Activated CD4-positive, CD25-positive, alpha-beta regulatory T cell treated with anti-CD3 and anti-CD28 coated beads, Interleukin-2, amount 50 U/mL, for 72 hours (primary cell): ENCODE measurements around the gene RNF212B.
"Not testable (repeated sequence)": the region's sequence is repeated elsewhere in the genome, so short reads cannot be mapped to it uniquely, and the experiment has no call there.

Experiments used
- DNase-seq: peaks from one replicate; pipeline ENCODE4 v3.0.0; 2021

RNF212B gene, protein sequence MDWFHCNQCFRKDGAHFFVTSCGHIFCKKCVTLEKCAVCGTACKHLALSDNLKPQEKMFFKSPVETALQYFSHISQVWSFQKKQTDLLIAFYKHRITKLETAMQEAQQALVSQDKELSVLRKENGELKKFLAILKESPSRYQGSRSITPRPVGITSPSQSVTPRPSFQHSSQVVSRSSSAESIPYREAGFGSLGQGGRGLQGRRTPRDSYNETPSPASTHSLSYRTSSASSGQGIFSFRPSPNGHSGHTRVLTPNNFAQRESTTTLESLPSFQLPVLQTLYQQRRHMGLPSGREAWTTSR

DNA sequence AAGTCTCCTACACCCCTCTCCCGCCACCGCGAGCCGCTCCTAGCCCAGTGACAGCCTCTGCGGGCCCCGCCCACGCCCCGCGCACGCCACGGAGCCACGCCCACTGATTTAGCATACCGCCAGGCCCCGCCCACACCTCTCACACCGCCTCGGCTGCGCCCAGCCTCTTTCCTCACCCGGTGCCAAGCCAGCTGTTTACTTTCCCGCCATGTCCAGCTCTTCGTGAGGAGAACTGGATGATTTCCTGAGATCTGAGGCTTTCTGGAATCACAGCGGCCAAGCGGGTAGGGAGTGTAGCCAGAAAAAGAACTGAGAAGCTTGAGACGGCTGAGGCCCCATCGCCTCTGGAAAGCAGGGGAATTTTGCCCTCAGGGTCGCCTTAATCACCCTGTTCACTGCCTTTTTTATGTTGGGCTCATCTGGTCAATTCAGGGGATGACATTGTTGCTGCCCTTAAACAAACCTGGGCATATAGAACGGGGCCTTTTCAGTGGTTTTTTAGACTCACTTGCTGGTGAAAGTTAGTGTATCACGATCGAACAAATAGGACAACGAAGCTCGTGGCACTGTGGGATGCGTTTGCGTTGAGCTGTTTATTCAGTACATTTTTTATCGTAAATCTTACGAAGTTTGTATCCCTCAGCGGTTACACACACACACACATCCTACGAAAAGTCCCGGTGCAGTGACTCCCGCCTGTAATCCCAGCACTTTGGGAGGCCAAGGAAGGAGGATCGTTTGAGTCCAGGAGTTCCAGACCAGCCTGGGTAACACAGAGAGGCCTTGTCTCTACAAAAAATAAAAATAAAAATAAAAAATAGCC, at the start of gene RNF212B:
Gene RNF212B, plus strand, starts transcription at position 165 of the 823 bp plus-strand sequence. CDS start 2,410 bp downstream, outside the sequence.
- DNase-seq, result peak; percentile 87

DNA sequence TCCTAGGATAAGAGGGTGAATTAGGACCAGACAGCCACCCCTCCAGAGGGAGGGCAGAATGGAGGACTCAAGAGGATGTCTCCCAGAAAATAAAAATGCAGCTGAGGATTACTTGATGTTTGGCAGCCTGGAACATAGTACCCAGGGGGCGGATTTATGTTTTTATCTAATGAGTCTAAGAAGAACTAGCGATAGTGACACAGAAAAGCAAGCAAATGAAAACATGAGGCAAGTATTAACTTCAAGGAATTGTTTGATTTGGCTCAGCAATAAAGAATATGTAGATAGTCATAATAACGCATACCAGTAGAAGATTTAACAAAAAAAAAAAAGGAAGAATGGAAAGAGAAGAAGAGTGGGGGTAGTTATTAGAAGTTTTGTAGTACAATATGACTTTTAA, 44.3 kb upstream of the RNF212B start:
- DNase-seq, result no peak

DNA sequence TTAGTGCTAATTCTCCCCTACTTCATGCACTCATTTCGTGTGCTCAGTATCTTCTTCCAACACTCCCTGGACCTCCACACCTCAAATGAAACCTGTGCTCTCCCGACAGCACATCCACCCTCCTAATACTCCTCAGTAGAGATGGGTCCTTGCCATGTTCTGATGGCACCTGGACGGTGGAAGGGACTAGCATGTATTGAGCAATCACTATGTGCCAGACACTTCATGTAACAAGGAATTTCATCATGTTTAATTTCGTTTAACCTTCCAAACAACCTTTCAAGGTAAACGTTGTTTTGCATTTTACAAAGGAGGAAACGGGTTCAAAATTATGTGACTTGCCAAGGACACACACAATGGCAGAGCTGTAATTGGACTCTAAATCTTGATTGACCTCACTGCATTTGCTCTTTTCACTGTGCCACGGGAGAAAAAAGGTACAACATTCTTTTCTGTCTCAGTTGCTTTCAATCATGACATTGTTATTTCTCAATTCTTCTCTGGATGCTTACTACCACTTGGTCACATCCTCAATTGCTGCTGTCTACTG, 42.1 kb upstream of the RNF212B start:
- DNase-seq, result no peak

DNA sequence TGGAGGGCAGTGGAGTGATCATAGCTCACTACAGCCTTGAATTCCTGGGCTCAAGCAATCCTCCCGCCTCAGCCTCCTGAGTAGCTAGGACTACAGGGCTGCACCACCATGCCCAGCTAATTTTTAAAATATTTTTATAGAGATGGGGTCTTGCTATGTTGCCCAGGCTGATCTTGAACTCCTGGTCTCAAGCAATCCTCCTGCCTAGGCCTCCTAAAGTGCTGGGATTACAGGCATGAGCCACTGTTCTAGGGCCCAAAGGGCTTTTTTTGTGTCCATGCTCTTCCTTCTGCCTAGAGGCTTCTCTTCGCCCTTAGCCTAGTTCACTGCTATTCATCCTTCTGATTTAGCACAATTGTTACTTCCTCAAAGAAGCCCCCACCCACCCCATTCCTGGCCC, 41.2 kb upstream of the RNF212B start:
- DNase-seq, result not testable (repeated sequence)

DNA sequence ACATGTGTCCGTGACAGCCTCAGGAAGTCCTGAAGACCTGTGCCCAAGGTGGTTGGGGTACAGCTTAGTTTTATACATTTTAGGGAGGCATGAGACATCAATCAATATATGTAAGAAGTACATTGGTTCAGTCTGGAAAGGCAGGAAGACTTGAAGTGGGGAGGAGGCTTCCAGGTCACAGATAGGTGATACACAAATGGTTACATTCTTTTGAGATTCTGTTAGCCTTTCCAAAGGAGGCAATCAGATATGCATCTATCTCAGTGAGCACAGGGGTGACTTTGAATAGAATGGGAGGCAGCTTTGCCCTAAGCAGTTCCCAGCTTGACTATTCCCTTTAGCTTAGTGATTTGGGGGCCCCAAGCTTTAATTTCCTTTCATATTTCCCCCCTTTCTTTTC, 38.6 kb upstream of the RNF212B start:
- DNase-seq, result not testable (repeated sequence)

DNA sequence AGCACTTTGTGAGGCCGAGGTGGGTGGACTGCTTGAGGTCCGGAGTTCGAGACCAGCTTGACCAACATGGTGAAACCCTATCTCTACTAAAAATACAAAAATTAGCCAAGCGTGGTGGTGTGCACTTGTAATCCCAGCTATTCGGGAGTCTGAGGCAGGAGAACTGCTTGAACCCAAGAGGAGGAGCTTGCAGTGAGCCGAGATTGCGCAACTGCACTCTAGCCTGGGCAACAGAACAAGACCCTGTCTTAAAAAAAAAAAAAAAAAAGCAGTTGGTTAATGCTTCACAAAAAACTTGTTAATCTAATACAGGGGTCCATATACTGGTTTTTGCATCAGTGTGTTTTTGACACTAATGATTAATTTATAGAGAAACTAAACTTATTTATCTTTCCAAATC, 35.7 kb upstream of the RNF212B start:
- DNase-seq, result no peak

DNA sequence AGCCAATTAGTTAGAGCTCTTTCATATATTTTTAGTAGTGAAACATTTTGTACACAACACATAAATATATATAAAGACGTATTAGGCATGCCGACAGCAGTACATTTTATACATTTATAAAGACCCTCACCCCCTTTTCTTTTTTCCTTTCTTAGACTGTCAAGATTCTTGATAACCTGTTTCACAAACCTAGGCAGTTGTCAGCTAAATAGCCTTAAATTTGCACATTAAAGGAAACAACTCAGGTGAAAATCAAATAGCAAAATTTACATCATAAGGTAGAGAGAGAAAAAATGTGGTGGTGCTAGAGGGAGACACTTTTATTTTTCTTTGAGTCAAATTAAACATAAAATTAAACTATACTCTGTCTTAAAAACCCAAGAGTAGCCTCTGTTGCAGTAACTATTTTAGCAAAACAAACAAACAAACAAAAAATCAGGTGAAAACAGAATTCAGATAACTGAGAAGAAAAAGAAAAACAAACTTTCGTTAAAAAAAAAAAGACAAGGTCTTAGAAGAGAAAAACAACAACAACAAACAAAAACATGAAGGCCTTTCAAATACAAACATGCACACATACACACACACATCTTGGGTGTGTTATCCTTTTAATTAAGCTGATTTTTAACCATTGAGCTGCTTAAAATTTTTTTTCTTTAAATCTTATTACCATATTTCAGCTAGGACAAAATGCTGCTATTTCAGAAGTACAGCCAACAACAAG, 31.2 kb upstream of the RNF212B start:
- no peak for DNase-seq

DNA sequence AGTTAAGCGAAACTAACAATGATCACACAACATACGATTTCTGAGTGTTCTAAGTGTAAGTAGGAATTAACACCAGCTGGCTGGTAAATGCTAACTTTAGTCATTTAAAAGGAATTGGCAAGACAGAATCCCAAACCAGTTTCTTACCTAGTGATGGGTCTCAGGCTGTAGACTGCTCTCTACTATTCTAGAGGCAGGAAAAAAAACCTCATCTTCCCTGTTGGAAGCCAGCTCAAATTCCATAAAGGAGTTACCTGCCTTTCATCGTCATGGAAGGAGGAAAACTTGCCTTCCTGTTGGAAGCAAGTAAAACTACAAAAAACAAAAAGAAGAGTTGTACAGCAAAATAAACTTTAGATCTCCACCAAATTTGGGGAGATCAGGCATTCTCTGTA, 30.6 kb upstream of the RNF212B start:
- DNase-seq, result no peak

DNA sequence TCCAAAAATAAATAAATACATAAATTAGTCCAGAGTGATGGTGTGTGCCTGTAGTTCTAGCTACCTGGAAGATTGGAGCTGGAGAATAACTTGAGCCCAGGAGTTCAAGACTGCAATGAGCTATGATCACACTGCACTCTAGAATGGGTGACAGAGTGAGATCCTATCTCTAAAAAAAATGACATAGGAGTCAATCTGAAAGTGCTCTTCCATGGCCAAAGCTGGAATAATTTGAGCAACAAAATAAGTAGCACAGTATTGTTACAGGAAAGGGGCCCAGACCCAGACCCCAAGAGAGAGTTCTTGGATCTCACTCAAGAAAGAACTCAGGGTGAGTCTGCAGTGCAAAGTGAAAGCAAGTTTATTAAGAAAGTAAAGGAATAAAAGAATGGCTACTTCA, 29.4 kb upstream of the RNF212B start:
- DNase-seq, result no peak

DNA sequence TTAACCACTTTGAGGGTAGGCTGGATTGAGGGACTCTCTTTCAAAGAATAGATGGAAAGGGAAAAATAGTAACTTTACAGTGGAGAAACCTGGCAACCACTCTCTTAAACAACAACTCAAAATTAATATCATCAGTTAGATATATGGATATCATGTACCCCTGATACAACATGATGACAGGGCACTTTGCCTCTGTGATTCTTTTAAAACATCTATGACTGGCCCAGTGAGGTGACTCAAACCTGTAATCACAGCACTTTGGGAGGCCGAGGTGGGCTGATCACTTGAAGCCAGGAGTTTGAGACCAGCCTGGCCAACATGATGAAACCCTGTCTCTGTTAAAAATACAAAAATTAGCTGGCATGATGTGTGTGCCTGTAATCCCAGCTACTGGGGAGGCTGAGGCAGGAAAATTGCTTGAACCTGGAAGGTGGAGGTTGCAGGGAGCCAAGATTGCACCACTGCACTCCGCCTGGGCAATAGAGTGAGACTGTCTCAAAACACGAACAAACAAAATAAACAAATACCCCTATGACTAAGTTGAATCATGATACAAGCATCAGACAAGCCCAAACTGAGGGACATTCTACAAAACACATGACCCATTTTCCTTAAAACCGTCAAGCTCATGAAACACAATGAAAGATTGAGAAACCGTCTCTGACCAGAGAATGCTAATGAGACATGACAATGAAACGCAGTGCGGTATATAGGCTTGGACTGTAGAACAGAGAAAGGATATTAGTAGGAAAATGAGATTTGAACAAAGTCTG, 27.9 kb upstream of the RNF212B start:
- no peak for DNase-seq

DNA sequence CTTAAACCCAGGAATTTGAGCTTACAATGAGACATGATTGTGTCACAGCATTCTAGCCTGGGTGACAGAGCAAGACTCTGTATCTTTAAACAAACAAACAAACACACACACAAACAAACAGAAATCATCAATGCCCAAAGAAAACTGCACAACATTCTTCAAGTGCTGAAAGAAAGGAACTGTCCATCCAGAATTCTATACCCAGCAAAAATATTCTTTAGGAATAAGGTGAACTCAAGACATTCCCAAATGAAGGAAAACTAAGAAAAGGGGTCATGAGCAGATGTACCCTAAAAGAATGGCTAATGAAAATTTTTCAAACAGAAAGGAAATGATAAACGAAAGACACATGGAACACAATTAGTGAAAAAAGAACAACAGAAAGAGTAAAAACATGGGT, 22.3 kb upstream of the RNF212B start:
- no peak for DNase-seq

DNA sequence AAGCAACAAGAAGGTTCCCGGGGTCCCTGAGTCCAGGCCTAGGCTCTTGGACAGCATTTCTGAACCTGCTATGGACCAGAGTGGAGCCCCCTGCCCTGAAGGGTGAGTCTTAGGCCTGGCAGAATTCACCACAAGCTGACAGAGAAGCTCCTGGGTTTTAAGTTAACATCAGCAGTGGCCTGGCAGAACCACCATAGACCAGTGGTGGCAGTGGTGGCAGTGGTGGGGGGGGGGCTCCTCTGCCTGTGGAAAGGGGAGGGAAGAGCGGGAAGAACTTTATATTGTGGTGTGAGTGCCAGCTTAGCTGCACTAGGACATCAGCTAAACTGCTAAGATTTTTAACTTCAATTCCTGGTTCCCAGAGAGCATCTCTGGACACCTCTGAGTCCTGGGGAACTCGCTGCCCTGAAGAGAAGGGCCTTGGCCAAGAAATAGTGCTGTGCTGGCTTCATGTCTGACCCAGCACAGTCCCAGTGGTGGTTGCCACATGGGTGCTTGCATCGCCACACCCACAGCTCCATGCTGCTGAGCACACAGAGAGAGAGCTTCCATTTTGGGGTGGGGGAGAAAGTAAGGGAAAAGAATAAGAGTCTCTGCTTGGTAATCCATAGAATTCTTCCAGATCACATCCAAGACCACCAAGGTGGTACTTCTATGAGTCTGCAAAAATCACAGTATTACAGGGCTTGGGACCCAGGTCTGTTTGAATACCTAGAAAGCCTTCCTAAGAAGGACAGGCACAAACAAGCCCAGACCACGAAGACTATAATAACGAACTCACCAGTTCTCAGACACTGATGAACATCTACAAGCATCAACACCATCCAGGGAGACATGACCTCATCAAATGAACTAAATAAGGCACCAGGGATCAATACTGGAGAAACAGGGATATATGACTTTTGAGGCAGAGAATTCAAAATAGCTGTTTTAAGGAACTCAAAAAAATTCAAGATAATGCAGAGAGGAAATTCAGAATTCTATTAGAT, 20.4 kb upstream of the RNF212B start:
- DNase-seq, result no peak

DNA sequence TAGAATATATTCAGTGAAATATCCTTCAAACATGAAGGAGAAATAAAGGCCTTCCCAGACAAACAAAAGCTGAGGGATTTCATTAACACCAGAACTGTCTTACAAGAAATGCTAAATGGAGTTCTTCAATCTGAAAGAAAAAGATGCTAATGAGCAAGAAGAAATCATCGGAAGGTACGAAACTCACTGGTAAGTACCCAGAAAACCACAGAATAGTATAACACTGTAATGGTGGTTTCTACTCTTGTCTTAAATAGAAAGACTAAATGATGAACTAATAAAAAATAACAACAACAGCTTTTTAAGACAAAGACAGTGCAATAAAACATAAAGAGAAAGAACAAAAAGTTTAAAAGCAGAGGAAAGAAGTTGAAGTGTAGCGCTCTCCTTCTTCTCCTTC, 18.7 kb upstream of the RNF212B start:
- DNase-seq, result no peak

DNA sequence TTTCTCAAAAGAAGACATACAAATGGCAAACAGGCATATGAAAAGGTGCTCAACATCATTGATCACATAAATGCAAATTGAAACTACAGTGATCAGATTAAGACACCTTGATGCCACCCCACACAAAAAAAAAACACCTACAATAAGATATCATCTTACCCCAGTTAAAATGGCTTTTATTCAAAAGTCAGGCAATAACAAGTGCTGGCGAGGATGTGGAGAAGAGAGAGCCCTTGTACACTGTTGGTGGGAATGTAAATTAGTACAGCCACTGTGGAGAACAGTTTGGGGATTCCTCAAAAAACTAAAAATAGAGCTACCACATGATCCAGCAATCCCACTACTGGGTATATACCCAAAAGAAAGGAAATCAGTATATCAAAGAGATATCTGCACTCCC, 12.8 kb upstream of the RNF212B start:
- not testable (repeated sequence) for DNase-seq

DNA sequence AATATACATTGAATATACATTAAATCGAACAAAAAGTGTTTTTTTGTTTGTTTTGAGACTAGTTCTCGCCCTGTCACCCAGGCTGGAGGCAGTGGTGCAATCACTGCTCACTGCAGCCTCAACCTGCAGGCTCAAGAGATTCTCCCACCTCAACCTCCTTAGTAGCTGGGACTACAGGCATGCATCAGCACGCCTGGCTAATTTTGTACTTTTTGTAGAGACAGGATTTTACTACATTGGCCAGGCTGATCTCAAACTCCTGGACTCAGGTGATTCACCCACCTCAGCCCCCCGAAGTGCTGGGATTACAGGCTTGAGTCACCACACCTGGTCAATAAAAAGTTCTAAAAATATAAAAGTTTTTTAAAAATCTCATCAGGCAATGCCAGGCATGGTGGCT, 10.2 kb upstream of the RNF212B start:
- DNase-seq, result no peak

DNA sequence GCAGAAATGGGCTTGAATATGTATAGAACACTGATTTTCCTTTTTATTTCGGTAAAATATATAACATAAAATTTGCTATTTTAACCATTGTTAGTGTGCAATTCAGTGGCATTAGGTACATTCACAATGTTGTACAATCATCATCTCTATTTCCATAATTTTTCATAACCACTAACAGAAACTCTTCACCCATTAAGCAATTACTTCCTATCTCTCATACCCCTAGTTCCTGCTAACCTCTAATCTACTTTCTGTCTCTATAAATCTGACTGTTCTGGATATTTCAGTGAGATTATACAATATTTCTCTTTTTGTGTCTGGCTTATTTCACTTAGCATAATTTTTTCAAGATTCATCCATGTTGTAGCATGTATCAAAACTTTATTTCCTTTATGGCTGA, 8.9 kb upstream of the RNF212B start:
- DNase-seq, result no peak

DNA sequence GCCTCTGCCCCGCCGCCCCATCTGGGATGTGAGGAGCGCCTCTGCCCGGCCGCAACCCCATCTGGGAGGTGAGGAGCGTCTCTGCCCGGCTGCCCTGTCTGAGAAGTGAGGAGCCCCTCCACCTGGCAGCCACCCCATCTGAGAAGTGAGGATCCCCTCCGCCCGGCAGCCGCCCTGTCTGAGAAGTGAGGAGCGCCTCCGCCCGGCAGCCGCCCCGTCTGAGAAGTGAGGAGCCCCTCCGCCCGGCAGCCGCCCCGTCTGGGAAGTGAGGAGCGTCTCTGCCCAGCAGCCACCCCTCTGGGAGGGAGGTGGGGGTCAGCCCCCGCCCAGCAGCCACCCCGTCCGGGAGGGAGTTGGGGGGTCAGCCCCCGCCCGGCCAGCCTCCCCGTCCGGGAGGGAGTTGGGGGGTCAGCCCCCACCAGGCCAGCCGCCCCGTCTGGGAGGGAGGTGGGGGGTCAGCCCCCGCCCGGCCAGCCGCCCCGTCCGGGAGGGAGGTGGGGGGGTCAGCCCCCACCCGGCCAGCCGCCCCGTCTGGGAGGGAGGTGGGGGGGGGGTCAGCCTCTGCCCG, 5.4 kb upstream of the RNF212B start:
- DNase-seq, result not testable (repeated sequence)

DNA sequence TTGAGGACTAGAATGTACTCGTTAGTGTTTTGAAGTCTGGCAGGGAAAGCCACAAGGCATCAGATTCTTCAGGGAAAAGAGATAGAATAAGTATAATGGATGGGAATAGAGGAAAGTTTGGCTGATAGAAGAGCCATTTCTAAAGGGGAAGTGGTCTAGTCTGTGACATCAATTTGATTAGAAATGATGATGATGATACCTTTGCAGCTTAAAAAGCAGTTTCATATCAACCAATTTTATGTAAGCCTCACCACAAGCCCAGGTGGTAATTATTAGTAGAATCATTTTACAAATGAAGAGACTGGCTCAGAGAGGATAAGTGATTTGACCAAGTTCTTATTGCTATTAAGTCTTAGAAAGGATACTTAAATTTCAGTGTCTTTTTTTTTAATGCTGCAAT, 2.9 kb downstream of the RNF212B start:
- DNase-seq, result no peak

DNA sequence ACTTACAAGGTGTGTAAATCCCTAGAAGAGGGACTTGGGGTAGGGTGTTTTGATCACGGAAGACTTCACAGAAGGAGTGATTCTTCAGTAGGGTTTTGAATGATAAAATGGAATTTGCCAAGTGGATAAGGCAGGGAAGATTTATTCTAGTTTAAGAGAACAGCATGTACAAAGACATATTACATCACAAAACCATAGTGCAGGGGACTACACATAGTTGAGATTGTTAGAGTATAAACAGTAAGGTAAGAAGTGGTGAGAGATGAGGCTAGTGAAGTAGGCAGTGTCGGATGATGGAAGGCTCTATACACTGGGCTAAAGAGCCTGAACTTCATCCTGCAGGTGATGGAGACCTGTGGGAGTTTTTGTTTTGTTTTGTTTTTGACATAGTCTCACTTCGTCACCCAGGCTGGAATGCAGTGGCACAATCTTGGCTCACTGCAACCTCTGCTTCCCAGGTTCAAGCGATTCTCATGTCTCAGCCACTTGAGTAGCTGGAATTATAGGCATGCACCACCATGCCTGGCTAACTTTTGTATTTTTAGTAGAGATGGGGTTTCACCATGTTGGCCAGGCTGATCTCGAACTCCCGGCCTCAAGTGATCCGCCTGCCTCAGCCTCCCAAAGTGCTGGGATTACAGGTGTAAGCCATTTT, 3.5 kb downstream of the RNF212B start:
- DNase-seq, result not testable (repeated sequence)

DNA sequence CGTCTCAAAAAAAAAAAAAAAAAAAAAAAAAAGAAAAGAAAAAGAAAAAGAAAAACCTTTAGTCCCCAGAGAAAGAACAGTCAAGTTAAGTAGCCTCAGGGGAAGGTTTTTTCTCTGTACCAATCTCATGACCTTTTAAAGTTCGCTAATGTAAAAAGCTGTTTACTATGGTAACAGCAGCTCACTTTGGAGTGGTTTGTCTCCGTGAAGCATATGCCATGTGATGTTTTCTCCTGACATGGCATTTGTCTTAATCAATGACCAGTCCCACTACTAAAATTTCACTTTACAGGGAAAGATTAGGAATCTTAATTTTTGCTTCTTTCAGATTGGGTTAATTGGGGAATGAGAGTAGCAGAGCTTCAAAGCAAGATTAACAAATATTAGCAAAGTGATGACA, 4.3 kb downstream of the RNF212B start:
- DNase-seq, result no peak
